IMR-90 (cell line): ENCODE results near the gene CDH22. TPM values are rescaled to one million over a fixed set of nuclear protein-coding genes. Genes with fewer than 3 reads are reported as not detected.

Experiments used
- ATAC-seq: fragments of 200-7000 bp; cut with Tn5 transposase; 2 replicates; pipeline ENCODE4 v1.9.1; 2020; ENCODE audit warnings: low read depth, mild to moderate bottlenecking, moderate library complexity
- BruUV-seq: library from RNA; stranded (reverse); fragments of 400-500 nt; replicated peaks from 2 replicates; lab custom pipeline; 2021; lab: Mats Ljungman, UMichigan
- CTCF ChIA-PET: fragments of 300-600 bp; formaldehyde crosslinking; extraction: SDS; loops from one replicate; lab custom pipeline; 2021; ENCODE audit warnings: antibody characterized with exemption; lab: Yijun Ruan, JAX
- POLR2A ChIA-PET: fragments of 300-600 bp; sonication (Branson Sonifier 250); formaldehyde crosslinking; loops from one replicate; lab custom pipeline; 2022; ENCODE audit warnings: antibody characterized with exemption; ENCODE audit not compliant: unreplicated experiment; lab: Charles Lee
- DNase-seq: peaks from one replicate; pipeline ENCODE4 v3.0.0; 2013
- H2AFZ ChIP-seq: replicated peaks from 2 replicates; pipeline ENCODE3; 2013; ENCODE audit warnings: low read length, mild to moderate bottlenecking; ENCODE audit not compliant: poor library complexity
- H2AK5ac ChIP-seq: 2 replicates; pipeline ENCODE4 v1.6.1; 2013; ENCODE audit warnings: low read depth, low read length, inconsistent platforms
- H2AK9ac ChIP-seq: replicated peaks from 2 replicates; pipeline ENCODE3; 2013; ENCODE audit warnings: mild to moderate bottlenecking, low read depth, low read length, moderate library complexity; ENCODE audit not compliant: poor library complexity
- H2BK120ac ChIP-seq: 2 replicates; pipeline ENCODE4 v1.6.1; 2013; ENCODE audit warnings: low read depth, low read length, inconsistent platforms
- H2BK15ac ChIP-seq: 3 replicates; pipeline ENCODE4 v1.6.1; 2013; ENCODE audit warnings: low read depth, low read length, inconsistent platforms
- H2BK20ac ChIP-seq: 2 replicates; pipeline ENCODE4 v1.6.1; 2013; ENCODE audit warnings: low read depth, mild to moderate bottlenecking, inconsistent platforms, low read length, moderate library complexity
- H2BK5ac ChIP-seq: 2 replicates; pipeline ENCODE4 v1.6.1; 2013; ENCODE audit warnings: mild to moderate bottlenecking, low read depth, low read length, inconsistent platforms; ENCODE audit not compliant: poor library complexity, severe bottlenecking
- H3K14ac ChIP-seq: replicated peaks from 2 replicates; pipeline ENCODE4 v1.6.1; 2013; ENCODE audit warnings: low read depth, low read length, inconsistent platforms
- H3K18ac ChIP-seq: 2 replicates; pipeline ENCODE4 v1.6.1; 2013; ENCODE audit warnings: low read depth, low read length, control low read depth
- H3K23ac ChIP-seq: 2 replicates; pipeline ENCODE4 v1.6.1; 2013; ENCODE audit warnings: low read depth, low read length, inconsistent platforms
- H3K27ac ChIP-seq: 2 replicates; pipeline ENCODE4 v1.5.1; 2013; ENCODE audit warnings: mild to moderate bottlenecking, control low read depth, low read length; ENCODE audit not compliant: insufficient read depth
- H3K27me3 ChIP-seq: 2 replicates; pipeline ENCODE4 v1.6.1; 2013; ENCODE audit warnings: low read length; ENCODE audit not compliant: control insufficient read depth, insufficient read depth
- H3K36me3 ChIP-seq: 2 replicates; pipeline ENCODE4 v1.6.1; 2013; ENCODE audit warnings: low read length, mixed read lengths; ENCODE audit not compliant: control insufficient read depth, insufficient read depth
- H3K4ac ChIP-seq: 2 replicates; pipeline ENCODE4 v1.6.1; 2013; ENCODE audit warnings: low read depth, low read length, inconsistent platforms
- H3K4me1 ChIP-seq: 2 replicates; pipeline ENCODE4 v1.6.1; 2013; ENCODE audit warnings: low read length, mixed read lengths; ENCODE audit not compliant: control insufficient read depth, insufficient read depth
- H3K4me2 ChIP-seq: 2 replicates; pipeline ENCODE4 v1.6.1; 2013; ENCODE audit warnings: low read depth, mild to moderate bottlenecking, control low read depth, low read length, moderate library complexity
- H3K4me3 ChIP-seq: 2 replicates; pipeline ENCODE4 v1.5.1; 2013; ENCODE audit warnings: low read depth, mild to moderate bottlenecking, control low read depth, low read length, moderate library complexity; ENCODE audit not compliant: insufficient read depth
- H3K56ac ChIP-seq: 2 replicates; pipeline ENCODE4 v1.6.1; 2013; ENCODE audit warnings: low read length, inconsistent platforms; ENCODE audit not compliant: insufficient read depth; ENCODE audit errors: extremely low read depth
- H3K79me1 ChIP-seq, 2 experiments: 2 replicates each; pipeline ENCODE4 v1.6.1; 2013; ENCODE audit warnings: low read length in 2 of 2, inconsistent platforms in 1 of 2, low read depth in 1 of 2
- H3K9ac ChIP-seq: 2 replicates; pipeline ENCODE4 v1.6.1; 2013; ENCODE audit warnings: low read depth, low read length, control low read depth
- H3K9me1 ChIP-seq: 2 replicates; pipeline ENCODE4 v1.6.1; 2013; ENCODE audit warnings: low read length, inconsistent platforms; ENCODE audit not compliant: insufficient read depth
- H3K9me3 ChIP-seq: 2 replicates; pipeline ENCODE4 v1.6.1; 2013; ENCODE audit warnings: low read length; ENCODE audit not compliant: control insufficient read depth, insufficient read depth
- H4K20me1 ChIP-seq: 2 replicates; pipeline ENCODE4 v1.6.1; 2013; ENCODE audit warnings: low read length, inconsistent platforms; ENCODE audit not compliant: insufficient read depth
- H4K5ac ChIP-seq: 2 replicates; pipeline ENCODE4 v1.6.1; 2013; ENCODE audit warnings: mild to moderate bottlenecking, low read depth, low read length, control low read depth
- H4K8ac ChIP-seq, 2 experiments: 2 replicates each; pipeline ENCODE4 v1.6.1; 2013; ENCODE audit warnings: low read depth in 2 of 2, low read length in 2 of 2, control low read depth in 1 of 2, inconsistent platforms in 1 of 2
- H4K91ac ChIP-seq: 2 replicates; pipeline ENCODE4 v1.6.1; 2013; ENCODE audit warnings: low read depth, low read length, inconsistent platforms; ENCODE audit not compliant: insufficient read depth
- BHLHE40 ChIP-seq: fragments of 150-350 bp; IDR thresholded peaks from 2 replicates; pipeline ENCODE4 v1.6.1; 2016; ENCODE audit warnings: mild to moderate bottlenecking, low read depth, low read length
- CEBPB ChIP-seq: IDR thresholded peaks from 2 replicates; pipeline ENCODE4 v1.6.1; 2012; ENCODE audit warnings: low read depth, low read length, improper control_type of control experiment
- CHD1 ChIP-seq: IDR thresholded peaks from 2 replicates; pipeline ENCODE4 v1.6.1; 2012; ENCODE audit warnings: low read depth, low read length, improper control_type of control experiment
- FOS ChIP-seq: fragments of 150-350 bp; IDR thresholded peaks from 2 replicates; pipeline ENCODE4 v1.6.1; 2016; ENCODE audit warnings: low read depth, low read length
- MAFK ChIP-seq: IDR thresholded peaks from 2 replicates; pipeline ENCODE4 v1.6.1; 2012; ENCODE audit warnings: low read depth, low read length, improper control_type of control experiment
- MAZ ChIP-seq: IDR thresholded peaks from 2 replicates; pipeline ENCODE4 v1.6.1; 2012; ENCODE audit warnings: low read depth, mild to moderate bottlenecking, low read length, improper control_type of control experiment, moderate library complexity, borderline replicate concordance
- MXI1 ChIP-seq: IDR thresholded peaks from 2 replicates; pipeline ENCODE4 v1.6.1; 2012; ENCODE audit warnings: low read depth, mild to moderate bottlenecking, low read length, moderate library complexity, borderline replicate concordance
- NFE2L2 ChIP-seq: fragments of 150-350 bp; IDR thresholded peaks from 2 replicates; pipeline ENCODE4 v1.6.1; 2016; ENCODE audit warnings: low read depth, mild to moderate bottlenecking, low read length
- POLR2A ChIP-seq: IDR thresholded peaks from 2 replicates; pipeline ENCODE4 v1.6.1; 2012; ENCODE audit warnings: mild to moderate bottlenecking, low read depth, low read length
- RAD21 ChIP-seq: IDR thresholded peaks from 2 replicates; pipeline ENCODE4 v1.6.1; 2012; ENCODE audit warnings: low read length, improper control_type of control experiment
- RCOR1 ChIP-seq: IDR thresholded peaks from 2 replicates; pipeline ENCODE4 v1.6.1; 2012; ENCODE audit warnings: mild to moderate bottlenecking, low read length, improper control_type of control experiment; ENCODE audit not compliant: insufficient replicate concordance
- RFX5 ChIP-seq: IDR thresholded peaks from 2 replicates; pipeline ENCODE4 v1.8.0; 2012; ENCODE audit warnings: low read depth, mild to moderate bottlenecking, low read length, moderate library complexity
- SMC3 ChIP-seq: fragments of 150-350 bp; IDR thresholded peaks from 2 replicates; pipeline ENCODE4 v1.6.1; 2016; ENCODE audit warnings: low read depth, mild to moderate bottlenecking, antibody characterized with exemption, low read length, moderate library complexity
- WGBS, 2 experiments: methylation state at CpG; one replicate each; pipeline versions ENCODE4 v1.1.5 to v1.1.7; 2013; ENCODE audit warnings: missing lambda C conversion rate in 2 of 2; ENCODE audit not compliant: insufficient read length in 1 of 2; ENCODE audit errors: extremely low coverage in 2 of 2; 5-methylcytosine and 5-hydroxymethylcytosine counted together
- dilution Hi-C: fragments of 300-500 bp; cut with HindIII; formaldehyde crosslinking; loops from one replicate; pipeline ENCODE4 v1.14.3; 2018; ENCODE audit warnings: low sequenced_read_pairs; ENCODE audit not compliant: unreplicated experiment
- in situ Hi-C: fragments of 300-500 bp; cut with MboI; formaldehyde crosslinking; loops from 3 replicates; pipeline ENCODE4 v1.14.3; 2019; ENCODE audit warnings: low sequenced_read_pairs, inconsistent platforms, mixed read lengths
- intact Hi-C: fragments of 100-400 bp; cut with micrococcal nuclease; formaldehyde crosslinking; loops from 2 replicates; pipeline ENCODE4 v1.10.0; 2022
- polyA plus RNA-seq, 3 experiments: library from polyadenylated mRNA; depleted of rRNA; stranded (reverse); fragments of >200 nt; gene quantifications; 2 replicates each; pipeline ENCODE4 v1.2.3, GENCODE V29; 2012; ENCODE audit warnings: low replicate concordance in 1 of 3
- total RNA-seq: library from RNA; depleted of rRNA; stranded (reverse); fragments of >200 nt; gene quantifications from 2 replicates; pipeline ENCODE4 v1.2.3, GENCODE V29; 2012
- TF ChIP-seq, protein P1 (sequence below): fragments of 150-350 bp; IDR thresholded peaks from 2 replicates; pipeline ENCODE4 v1.6.1; 2016; ENCODE audit warnings: low read depth, mild to moderate bottlenecking, low read length, moderate library complexity, borderline replicate concordance
- TF ChIP-seq, protein P2 (sequence below): fragments of 150-350 bp; IDR thresholded peaks from 2 replicates; pipeline ENCODE4 v1.6.1; 2017; ENCODE audit warnings: mild to moderate bottlenecking, antibody characterized with exemption, low read length, low read depth
- TF ChIP-seq, protein P3 (sequence below): conservative IDR thresholded peaks from 2 replicates; pipeline ENCODE4 v1.5.1; 2012; ENCODE audit warnings: mild to moderate bottlenecking, low read depth, low read length, improper control_type of control experiment

Gene CDH22
- total and polyA plus RNA-seq, 2 of the 4 experiments (the other 2 are of a cell fraction), result not detected

DNA sequence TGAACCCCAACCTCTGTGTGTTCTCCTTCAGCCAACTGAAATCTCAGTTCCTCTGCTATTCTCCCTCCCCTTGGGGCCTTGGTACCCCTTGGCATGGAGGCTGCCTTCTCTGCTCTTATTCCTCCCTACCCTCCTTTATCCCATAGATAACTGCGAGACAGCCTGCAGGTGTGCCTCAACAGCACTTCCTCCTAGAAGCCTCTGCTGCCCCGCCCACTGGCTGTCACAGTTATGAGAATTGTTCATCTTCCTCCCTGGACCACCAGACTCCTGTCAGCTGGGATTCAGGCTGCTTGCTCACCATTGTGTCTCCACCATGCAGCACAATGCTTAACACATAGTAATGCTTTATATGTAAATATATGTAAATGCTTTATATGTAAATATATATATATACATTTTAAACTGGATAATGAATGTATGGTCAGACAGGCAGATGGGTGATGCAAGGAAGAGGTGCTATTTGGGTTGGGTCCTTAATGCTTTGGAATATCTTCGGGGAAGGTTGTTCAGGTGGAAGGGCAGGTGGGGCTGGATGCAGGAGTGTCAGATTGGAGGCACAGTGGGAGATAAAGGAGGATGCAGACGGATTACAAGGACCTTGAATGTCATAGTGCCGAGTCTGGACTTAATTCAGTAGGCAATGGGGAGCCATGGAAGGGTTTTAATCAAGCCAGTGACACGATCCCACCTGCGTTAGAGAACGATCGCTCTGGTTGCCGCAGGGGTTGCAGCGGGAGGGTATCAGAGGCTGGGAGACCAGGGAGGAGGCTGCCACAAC, 4.9 kb downstream of the CDH22 start:
- no TSS peak for BruUV-seq
- Histone ChIP-seq H3K4me1 (no peaks in the 10 kb centered on the region), H2AFZ (no peak overlapping the region), H2AK5ac (no peak overlapping the region), H2AK9ac (no peak overlapping the region), H2BK5ac (no peak overlapping the region), H4K8ac (no peak overlapping the region), H2BK20ac (no peak overlapping the region), H3K4me3 (no peak overlapping the region), H2BK120ac (no peak overlapping the region), H3K4me2 (no peak overlapping the region), H3K9me1 (no peaks in the 10 kb centered on the region), H3K9ac (no peak overlapping the region), H3K4ac (no peak overlapping the region), H3K14ac (no peak overlapping the region), H3K23ac (no peak overlapping the region), H3K27me3 (peaks cover 50% of the 10 kb centered on the region), H4K20me1 (no peaks in the 10 kb centered on the region), H4K91ac (no peak overlapping the region), H3K27ac (no peak overlapping the region), H2BK15ac (no peak overlapping the region), H3K56ac (no peak overlapping the region), H3K79me1 (no peaks in the 10 kb centered on the region), H3K36me3 (no peaks in the 10 kb centered on the region), H3K9me3 (no peaks in the 10 kb centered on the region), H3K18ac (no peak overlapping the region), H4K5ac (no peak overlapping the region)
- intact Hi-C loops (no loop called here), in situ Hi-C loops (no loop called here), dilution Hi-C loops (no loop called here)
- TF ChIP-seq RFX5 (no peak), SMC3 (no peak), CEBPB (no peak), RAD21 (no peak), POLR2A (no peak), RCOR1 (no peak), MAFK (no peak), FOS (no peak), BHLHE40 (no peak), CHD1 (no peak), MXI1 (no peak), MAZ (no peak), NFE2L2 (no peak)
- TF ChIP-seq, protein P1, sequence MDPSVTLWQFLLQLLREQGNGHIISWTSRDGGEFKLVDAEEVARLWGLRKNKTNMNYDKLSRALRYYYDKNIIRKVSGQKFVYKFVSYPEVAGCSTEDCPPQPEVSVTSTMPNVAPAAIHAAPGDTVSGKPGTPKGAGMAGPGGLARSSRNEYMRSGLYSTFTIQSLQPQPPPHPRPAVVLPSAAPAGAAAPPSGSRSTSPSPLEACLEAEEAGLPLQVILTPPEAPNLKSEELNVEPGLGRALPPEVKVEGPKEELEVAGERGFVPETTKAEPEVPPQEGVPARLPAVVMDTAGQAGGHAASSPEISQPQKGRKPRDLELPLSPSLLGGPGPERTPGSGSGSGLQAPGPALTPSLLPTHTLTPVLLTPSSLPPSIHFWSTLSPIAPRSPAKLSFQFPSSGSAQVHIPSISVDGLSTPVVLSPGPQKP, result no peak
- TF ChIP-seq, protein P2, sequence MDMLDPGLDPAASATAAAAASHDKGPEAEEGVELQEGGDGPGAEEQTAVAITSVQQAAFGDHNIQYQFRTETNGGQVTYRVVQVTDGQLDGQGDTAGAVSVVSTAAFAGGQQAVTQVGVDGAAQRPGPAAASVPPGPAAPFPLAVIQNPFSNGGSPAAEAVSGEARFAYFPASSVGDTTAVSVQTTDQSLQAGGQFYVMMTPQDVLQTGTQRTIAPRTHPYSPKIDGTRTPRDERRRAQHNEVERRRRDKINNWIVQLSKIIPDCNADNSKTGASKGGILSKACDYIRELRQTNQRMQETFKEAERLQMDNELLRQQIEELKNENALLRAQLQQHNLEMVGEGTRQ, result no peak
- TF ChIP-seq, protein P3, sequence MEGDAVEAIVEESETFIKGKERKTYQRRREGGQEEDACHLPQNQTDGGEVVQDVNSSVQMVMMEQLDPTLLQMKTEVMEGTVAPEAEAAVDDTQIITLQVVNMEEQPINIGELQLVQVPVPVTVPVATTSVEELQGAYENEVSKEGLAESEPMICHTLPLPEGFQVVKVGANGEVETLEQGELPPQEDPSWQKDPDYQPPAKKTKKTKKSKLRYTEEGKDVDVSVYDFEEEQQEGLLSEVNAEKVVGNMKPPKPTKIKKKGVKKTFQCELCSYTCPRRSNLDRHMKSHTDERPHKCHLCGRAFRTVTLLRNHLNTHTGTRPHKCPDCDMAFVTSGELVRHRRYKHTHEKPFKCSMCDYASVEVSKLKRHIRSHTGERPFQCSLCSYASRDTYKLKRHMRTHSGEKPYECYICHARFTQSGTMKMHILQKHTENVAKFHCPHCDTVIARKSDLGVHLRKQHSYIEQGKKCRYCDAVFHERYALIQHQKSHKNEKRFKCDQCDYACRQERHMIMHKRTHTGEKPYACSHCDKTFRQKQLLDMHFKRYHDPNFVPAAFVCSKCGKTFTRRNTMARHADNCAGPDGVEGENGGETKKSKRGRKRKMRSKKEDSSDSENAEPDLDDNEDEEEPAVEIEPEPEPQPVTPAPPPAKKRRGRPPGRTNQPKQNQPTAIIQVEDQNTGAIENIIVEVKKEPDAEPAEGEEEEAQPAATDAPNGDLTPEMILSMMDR, result no peak
- WGBS, 2 experiments, result 50% methylated on average over 9 of the region's 11 CpGs; no CpG with 5 or more reads in 1 of the 2 experiments
- DNase-seq (no peak), ATAC-seq (no peak)
- ChIA-PET POLR2A (no interaction called here), CTCF (no interaction called here)
